Measurements from ENCODE around the gene NCOA5.

Gene NCOA5

GRCh38 chr20:46062621-46063020 lies 27.1 kb downstream of the NCOA5 start:
- Histone ChIP-seq H3K4me3 (ENCODE audit: low read length in 2 of 2) (no peak overlapping the region), H2BK120ac (ENCODE audit: low read depth, low read length) (no peak overlapping the region), H3K9me3 (replicated peaks in 1 of 2; ENCODE audit: control insufficient read depth in 2 of 2, insufficient read depth in 1 of 2, low read depth in 1 of 2, low read length in 2 of 2) (peaks cover 0 to 2% of the 10 kb centered on the region in 2 donors), H3K14ac (ENCODE audit: low read length) (no peak overlapping the region), H2BK5ac (ENCODE audit: low read length) (no peak overlapping the region), H2AK5ac (ENCODE audit: low read depth, low read length) (no peak overlapping the region), H3K9ac (ENCODE audit: low read depth, low read length, poor library complexity) (no peak overlapping the region), H2BK15ac (ENCODE audit: low read length) (no peak overlapping the region), H4K91ac (ENCODE audit: low read depth, low read length, poor library complexity) (no peak overlapping the region), H3K23ac (ENCODE audit: low read depth, low read length, poor library complexity) (no peak overlapping the region), H3K4me2 (ENCODE audit: insufficient read depth, low read length, poor library complexity, severe bottlenecking) (no peak overlapping the region), H3K4ac (ENCODE audit: low read length) (no peak overlapping the region), H3K4me1 (ENCODE audit: control insufficient read depth in 2 of 2, insufficient read depth in 1 of 2, low read depth in 1 of 2, low read length in 2 of 2) (peaks cover 0 to 8% of the 10 kb centered on the region in 2 donors), H3K27me3 (ENCODE audit: control insufficient read depth in 3 of 3, insufficient read depth in 3 of 3, low read depth in 1 of 3, low read length in 3 of 3) (peaks cover 0 to 18% (median 7%) of the 10 kb centered on the region in 3 experiments), H2BK12ac (ENCODE audit: low read length) (no peak overlapping the region), H3K18ac (ENCODE audit: low read length) (no peak overlapping the region), H2AFZ (ENCODE audit: low read length) (no peak overlapping the region), H3K79me1 (ENCODE audit: low read depth, low read length) (no peaks in the 10 kb centered on the region), H3K36me3 (replicated peaks in 1 of 2; ENCODE audit: control insufficient read depth in 2 of 2, insufficient read depth in 2 of 2, low read length in 2 of 2) (peaks cover 61 to 85% of the 10 kb centered on the region in 2 donors), H4K8ac (ENCODE audit: low read depth, low read length) (no peak overlapping the region), H3K27ac (replicated peaks; ENCODE audit: low read length) (no peak overlapping the region)
- no peak for DNase-seq (ENCODE audit: low spot score)
- WGBS, 2 donors (ENCODE audit: extremely low coverage in 2 of 2, insufficient read length in 2 of 2, insufficient replicate concordance in 1 of 2) = no CpG with 5 or more reads among the region's 12 CpGs

- no peak overlapping the region for H3K14ac ChIP-seq (ENCODE audit: low read length)
- no CpG with 5 or more reads among the region's 4 CpGs for WGBS, 2 donors (ENCODE audit: extremely low coverage in 2 of 2, insufficient read length in 2 of 2, insufficient replicate concordance in 1 of 2)
Observed at GRCh38 chr20:46062151-46062550, 27.6 kb downstream of the NCOA5 start.

GRCh38 chr20:46060975-46061374 lies 28.8 kb downstream of the NCOA5 start:
- no peak overlapping the region for H4K91ac ChIP-seq (ENCODE audit: low read depth, low read length, poor library complexity)
- peaks cover 0 to 2% of the 10 kb centered on the region in 2 donors for H3K9me3 ChIP-seq (replicated peaks in 1 of 2; ENCODE audit: control insufficient read depth in 2 of 2, insufficient read depth in 1 of 2, low read depth in 1 of 2, low read length in 2 of 2)
- H3K14ac ChIP-seq (ENCODE audit: low read length) = no peak overlapping the region
- H3K4ac ChIP-seq (ENCODE audit: low read length) = no peak overlapping the region
- H3K18ac ChIP-seq (ENCODE audit: low read length) = no peak overlapping the region
- H2BK120ac ChIP-seq (ENCODE audit: low read depth, low read length) = no peak overlapping the region
- no peak overlapping the region for H3K4me3 ChIP-seq (ENCODE audit: low read length in 2 of 2)
- H3K27me3 ChIP-seq (ENCODE audit: control insufficient read depth in 3 of 3, insufficient read depth in 3 of 3, low read depth in 1 of 3, low read length in 3 of 3) = peaks cover 0 to 21% (median 7%) of the 10 kb centered on the region in 3 experiments
- no peak overlapping the region for H2AFZ ChIP-seq (ENCODE audit: low read length)
- no peak overlapping the region for H3K4me2 ChIP-seq (ENCODE audit: insufficient read depth, low read length, poor library complexity, severe bottlenecking)
- H3K23ac ChIP-seq (ENCODE audit: low read depth, low read length, poor library complexity) = no peak overlapping the region
- H3K9ac ChIP-seq (ENCODE audit: low read depth, low read length, poor library complexity) = no peak overlapping the region
- no peak overlapping the region for H2BK5ac ChIP-seq (ENCODE audit: low read length)
- H2BK15ac ChIP-seq (ENCODE audit: low read length) = no peak overlapping the region
- WGBS, 2 donors (ENCODE audit: extremely low coverage in 2 of 2, insufficient read length in 2 of 2, insufficient replicate concordance in 1 of 2) = no CpG with 5 or more reads among the region's 4 CpGs
- no peak overlapping the region for H2BK12ac ChIP-seq (ENCODE audit: low read length)
- H3K4me1 ChIP-seq (ENCODE audit: control insufficient read depth in 2 of 2, insufficient read depth in 1 of 2, low read depth in 1 of 2, low read length in 2 of 2) = peaks cover 0 to 8% of the 10 kb centered on the region in 2 donors
- no peak for DNase-seq (ENCODE audit: low spot score)
- H4K8ac ChIP-seq (ENCODE audit: low read depth, low read length) = no peak overlapping the region
- no peak overlapping the region for H2AK5ac ChIP-seq (ENCODE audit: low read depth, low read length)
- H3K36me3 ChIP-seq (replicated peaks in 1 of 2; ENCODE audit: control insufficient read depth in 2 of 2, insufficient read depth in 2 of 2, low read length in 2 of 2) = peaks cover 49 to 70% of the 10 kb centered on the region in 2 donors
- H3K27ac ChIP-seq (replicated peaks; ENCODE audit: low read length) = no peak overlapping the region
- H3K79me1 ChIP-seq (ENCODE audit: low read depth, low read length) = no peaks in the 10 kb centered on the region

More at GRCh38 chr20:46062151-46062550, 27.6 kb downstream of the NCOA5 start:
- Histone ChIP-seq H2BK12ac (ENCODE audit: low read length) (no peak overlapping the region), H2BK15ac (ENCODE audit: low read length) (no peak overlapping the region), H3K36me3 (replicated peaks in 1 of 2; ENCODE audit: control insufficient read depth in 2 of 2, insufficient read depth in 2 of 2, low read length in 2 of 2) (peaks cover 59 to 82% of the 10 kb centered on the region in 2 donors), H3K23ac (ENCODE audit: low read depth, low read length, poor library complexity) (no peak overlapping the region), H3K4me1 (ENCODE audit: control insufficient read depth in 2 of 2, insufficient read depth in 1 of 2, low read depth in 1 of 2, low read length in 2 of 2) (peaks cover 0 to 8% of the 10 kb centered on the region in 2 donors), H3K27me3 (ENCODE audit: control insufficient read depth in 3 of 3, insufficient read depth in 3 of 3, low read depth in 1 of 3, low read length in 3 of 3) (peaks cover 0 to 21% (median 7%) of the 10 kb centered on the region in 3 experiments), H3K9me3 (replicated peaks in 1 of 2; ENCODE audit: control insufficient read depth in 2 of 2, insufficient read depth in 1 of 2, low read depth in 1 of 2, low read length in 2 of 2) (peaks cover 0 to 2% of the 10 kb centered on the region in 2 donors), H3K27ac (replicated peaks; ENCODE audit: low read length) (no peak overlapping the region), H3K79me1 (ENCODE audit: low read depth, low read length) (no peaks in the 10 kb centered on the region), H4K91ac (ENCODE audit: low read depth, low read length, poor library complexity) (no peak overlapping the region), H2AFZ (ENCODE audit: low read length) (no peak overlapping the region), H2BK5ac (ENCODE audit: low read length) (no peak overlapping the region), H4K8ac (ENCODE audit: low read depth, low read length) (no peak overlapping the region), H2BK120ac (ENCODE audit: low read depth, low read length) (no peak overlapping the region), H3K9ac (ENCODE audit: low read depth, low read length, poor library complexity) (no peak overlapping the region), H3K4me3 (ENCODE audit: low read length in 2 of 2) (no peak overlapping the region), H2AK5ac (ENCODE audit: low read depth, low read length) (no peak overlapping the region), H3K18ac (ENCODE audit: low read length) (no peak overlapping the region), H3K4ac (ENCODE audit: low read length) (no peak overlapping the region), H3K4me2 (ENCODE audit: insufficient read depth, low read length, poor library complexity, severe bottlenecking) (no peak overlapping the region)
- DNase-seq (ENCODE audit: low spot score) = no peak

GRCh38 chr20:46060301-46060881 lies 29.4 kb downstream of the NCOA5 start:
- Histone ChIP-seq H4K8ac (ENCODE audit: low read depth, low read length) (no peak overlapping the region), H2BK15ac (ENCODE audit: low read length) (no peak overlapping the region), H3K79me1 (ENCODE audit: low read depth, low read length) (no peaks in the 10 kb centered on the region), H3K36me3 (replicated peaks in 1 of 2; ENCODE audit: control insufficient read depth in 2 of 2, insufficient read depth in 2 of 2, low read length in 2 of 2) (peaks cover 45 to 64% of the 10 kb centered on the region in 2 donors), H3K27me3 (ENCODE audit: control insufficient read depth in 3 of 3, insufficient read depth in 3 of 3, low read depth in 1 of 3, low read length in 3 of 3) (peaks cover 0 to 21% (median 7%) of the 10 kb centered on the region in 3 experiments), H2AFZ (ENCODE audit: low read length) (no peak overlapping the region), H3K9me3 (replicated peaks in 1 of 2; ENCODE audit: control insufficient read depth in 2 of 2, insufficient read depth in 1 of 2, low read depth in 1 of 2, low read length in 2 of 2) (peaks cover 0 to 2% of the 10 kb centered on the region in 2 donors), H3K4me2 (ENCODE audit: insufficient read depth, low read length, poor library complexity, severe bottlenecking) (no peak overlapping the region), H2BK5ac (ENCODE audit: low read length) (no peak overlapping the region), H3K23ac (ENCODE audit: low read depth, low read length, poor library complexity) (no peak overlapping the region), H3K4me3 (ENCODE audit: low read length in 2 of 2) (no peak overlapping the region), H4K91ac (ENCODE audit: low read depth, low read length, poor library complexity) (no peak overlapping the region), H3K4ac (ENCODE audit: low read length) (no peak overlapping the region), H3K18ac (ENCODE audit: low read length) (no peak overlapping the region), H3K4me1 (ENCODE audit: control insufficient read depth in 2 of 2, insufficient read depth in 1 of 2, low read depth in 1 of 2, low read length in 2 of 2) (peaks cover 0 to 8% of the 10 kb centered on the region in 2 donors), H3K14ac (ENCODE audit: low read length) (no peak overlapping the region), H3K27ac (replicated peaks; ENCODE audit: low read length) (no peak overlapping the region), H2AK5ac (ENCODE audit: low read depth, low read length) (no peak overlapping the region), H2BK120ac (ENCODE audit: low read depth, low read length) (no peak overlapping the region), H3K9ac (ENCODE audit: low read depth, low read length, poor library complexity) (no peak overlapping the region), H2BK12ac (ENCODE audit: low read length) (no peak overlapping the region)
- WGBS, 2 donors (ENCODE audit: extremely low coverage in 2 of 2, insufficient read length in 2 of 2, insufficient replicate concordance in 1 of 2) = no CpG with 5 or more reads among the region's 2 CpGs
- DNase-seq (ENCODE audit: low spot score) = no peak

All from neuronal stem cell (in vitro differentiated cells).